Activated T-cell treated with anti-CD3 and anti-CD28 coated beads, Interleukin-2, amount 50 U/mL, for 72 hours (primary cell): Measurements from ENCODE around the gene KIF16B. TPM values are rescaled to one million over a fixed set of nuclear protein-coding genes. Genes with fewer than 3 reads are reported as not detected.
A peak's percentile ranks its signal among the peaks of the same experiment; 100 is the strongest.

Source experiments
- ATAC-seq, 2 donors: fragments of 150-1000 bp; cut with Tn5 transposase; replicated peaks in 1 of 2; 2 replicates each; pipeline ENCODE4 v1.10.0; 2021; ENCODE audit warnings: moderate library complexity in 2 of 2, mild to moderate bottlenecking in 1 of 2
- DNase-seq, 2 donors: peaks; one replicate each; pipeline ENCODE4 v3.0.0; 2021 to 2022; ENCODE audit warnings: mixed read lengths in 1 of 2
- H3K27ac Mint-ChIP-seq: one replicate; pipeline ENCODE4 v1.8.0; 2022; ENCODE audit warnings: mild to moderate bottlenecking, moderate library complexity, mixed read lengths
- H3K27me3 Mint-ChIP-seq: one replicate; pipeline ENCODE4 v1.8.0; 2022; ENCODE audit warnings: low read depth, mixed read lengths
- H3K36me3 Mint-ChIP-seq, 2 donors: one replicate each; pipeline ENCODE4 v1.8.0; 2022; ENCODE audit warnings: mixed read lengths in 2 of 2, mild to moderate bottlenecking in 1 of 2; ENCODE audit not compliant: insufficient read depth in 2 of 2
- H3K4me1 Mint-ChIP-seq: one replicate; pipeline ENCODE4 v1.8.0; 2022; ENCODE audit warnings: low read depth, mixed read lengths
- H3K4me3 Mint-ChIP-seq, 2 donors: one replicate each; pipeline ENCODE4 v1.8.0; 2022; ENCODE audit warnings: mild to moderate bottlenecking in 2 of 2, mixed read lengths in 2 of 2, moderate library complexity in 2 of 2
- H3K9me3 Mint-ChIP-seq, 2 donors: one replicate each; pipeline ENCODE4 v1.8.0; 2022; ENCODE audit warnings: mixed read lengths in 2 of 2
- total RNA-seq, 2 donors: library from RNA; stranded (reverse); gene quantifications; one replicate each; pipeline ENCODE4 v1.2.3, GENCODE V29; 2022

KIF16B gene
- 1 to 10 TPM; 6.0 to 7.3 TPM for total RNA-seq

- H3K36me3 Mint-ChIP-seq: peaks cover 0 to 2% of the 10 kb centered on the region in 2 donors
- no peaks in the 10 kb centered on the region for H3K9me3 Mint-ChIP-seq
- peak within 1 kb of the TSS; percentile 39 for H3K27ac Mint-ChIP-seq
- H3K27me3 Mint-ChIP-seq: no peaks in the 10 kb centered on the region
- peaks cover 31% of the 10 kb centered on the region for H3K4me1 Mint-ChIP-seq
- DNase-seq (peak; percentile 82 to 91), ATAC-seq (peak; percentile 85 to 86)
- peak within 1 kb of the TSS; percentile 88 to 98 for H3K4me3 Mint-ChIP-seq
These were observed at the start of gene KIF16B for GRCh38 chr20:16573001-16573965. TSS of gene KIF16B (minus strand) at chr20:16573448. CDS start at chr20:16573275, 173 bp downstream.

GRCh38 chr20:16622501-16622900 lies 49.3 kb upstream of the KIF16B start:
- H3K36me3 Mint-ChIP-seq: no peaks in the 10 kb centered on the region
- DNase-seq (no peak), ATAC-seq (no peak)
- no peaks in the 10 kb centered on the region for H3K27me3 Mint-ChIP-seq
- H3K4me3 Mint-ChIP-seq: no peak overlapping the region
- H3K4me1 Mint-ChIP-seq: no peaks in the 10 kb centered on the region
- H3K27ac Mint-ChIP-seq: no peak overlapping the region
- H3K9me3 Mint-ChIP-seq: peaks cover 3 to 5% of the 10 kb centered on the region in 2 donors

- no peaks in the 10 kb centered on the region for H3K27me3 Mint-ChIP-seq
- H3K4me1 Mint-ChIP-seq: no peaks in the 10 kb centered on the region
- no peak overlapping the region for H3K4me3 Mint-ChIP-seq
- peaks cover 0 to under 1% of the 10 kb centered on the region in 2 donors for H3K36me3 Mint-ChIP-seq
- no peak for DNase-seq
- H3K9me3 Mint-ChIP-seq: peaks cover 4 to 6% of the 10 kb centered on the region in 2 donors
- no peak for ATAC-seq
- H3K27ac Mint-ChIP-seq: no peak overlapping the region
These were observed 48.3 kb upstream of the KIF16B start for GRCh38 chr20:16621435-16622141.

- Mint-ChIP-seq H3K36me3 (peaks cover 0 to 2% of the 10 kb centered on the region in 2 donors), H3K27ac (no peak overlapping the region), H3K4me1 (no peaks in the 10 kb centered on the region), H3K9me3 (peaks cover 6 to 8% of the 10 kb centered on the region in 2 donors), H3K4me3 (no peak overlapping the region), H3K27me3 (no peaks in the 10 kb centered on the region)
- ATAC-seq (no peak), DNase-seq (no peak)
These were observed 47.7 kb upstream of the KIF16B start for GRCh38 chr20:16620961-16621360.

- peaks cover 6 to 8% of the 10 kb centered on the region in 2 donors for H3K9me3 Mint-ChIP-seq
- DNase-seq: no peak
- no peaks in the 10 kb centered on the region for H3K27me3 Mint-ChIP-seq
These were observed 46.7 kb upstream of the KIF16B start for GRCh38 chr20:16619953-16620352.

GRCh38 chr20:16617056-16617455 lies 43.8 kb upstream of the KIF16B start:
- Mint-ChIP-seq H3K36me3 (peaks cover 0 to 2% of the 10 kb centered on the region in 2 donors), H3K27ac (no peak overlapping the region), H3K4me3 (no peak overlapping the region), H3K27me3 (no peaks in the 10 kb centered on the region), H3K4me1 (no peaks in the 10 kb centered on the region), H3K9me3 (peaks cover 5 to 6% of the 10 kb centered on the region in 2 donors)
- DNase-seq (no peak), ATAC-seq (no peak)

More at GRCh38 chr20:16619953-16620352, 46.7 kb upstream of the KIF16B start:
- no peak for ATAC-seq
- Mint-ChIP-seq H3K36me3 (peaks cover 0 to 2% of the 10 kb centered on the region in 2 donors), H3K27ac (no peak overlapping the region), H3K4me1 (no peaks in the 10 kb centered on the region), H3K4me3 (no peak overlapping the region)

GRCh38 chr20:16616317-16616716 lies 43.1 kb upstream of the KIF16B start:
- no peak overlapping the region for H3K4me3 Mint-ChIP-seq

GRCh38 chr20:16615199-16615598 lies 42.0 kb upstream of the KIF16B start:
- no peak overlapping the region for H3K27ac Mint-ChIP-seq
- H3K4me3 Mint-ChIP-seq: no peak overlapping the region
- H3K9me3 Mint-ChIP-seq: peaks cover 5 to 6% of the 10 kb centered on the region in 2 donors
- ATAC-seq (no peak), DNase-seq (no peak)
- no peaks in the 10 kb centered on the region for H3K4me1 Mint-ChIP-seq
- peaks cover 0 to 2% of the 10 kb centered on the region in 2 donors for H3K36me3 Mint-ChIP-seq
- peaks cover 11% of the 10 kb centered on the region for H3K27me3 Mint-ChIP-seq

More at GRCh38 chr20:16616317-16616716, 43.1 kb upstream of the KIF16B start:
- peaks cover 0 to 2% of the 10 kb centered on the region in 2 donors for H3K36me3 Mint-ChIP-seq
- no peak overlapping the region for H3K27ac Mint-ChIP-seq
- ATAC-seq (no peak), DNase-seq (no peak)
- peaks cover 5 to 6% of the 10 kb centered on the region in 2 donors for H3K9me3 Mint-ChIP-seq
- H3K27me3 Mint-ChIP-seq: peaks cover 4% of the 10 kb centered on the region
- no peaks in the 10 kb centered on the region for H3K4me1 Mint-ChIP-seq

GRCh38 chr20:16613954-16614353 lies 40.7 kb upstream of the KIF16B start:
- Mint-ChIP-seq H3K27ac (no peak overlapping the region), H3K4me1 (no peaks in the 10 kb centered on the region), H3K27me3 (peaks cover 23% of the 10 kb centered on the region), H3K9me3 (peaks cover 4 to 5% of the 10 kb centered on the region in 2 donors), H3K4me3 (no peak overlapping the region), H3K36me3 (peaks cover 0 to 2% of the 10 kb centered on the region in 2 donors)
- DNase-seq (no peak), ATAC-seq (no peak)

- DNase-seq (no peak), ATAC-seq (no peak)
- H3K27ac Mint-ChIP-seq: no peak overlapping the region
- H3K9me3 Mint-ChIP-seq: peaks cover 2 to 5% of the 10 kb centered on the region in 2 donors
- peaks cover 24% of the 10 kb centered on the region for H3K27me3 Mint-ChIP-seq
- no peak overlapping the region for H3K4me3 Mint-ChIP-seq
- no peaks in the 10 kb centered on the region for H3K4me1 Mint-ChIP-seq
- H3K36me3 Mint-ChIP-seq: peaks cover 0 to 2% of the 10 kb centered on the region in 2 donors
These were observed 39.5 kb upstream of the KIF16B start for GRCh38 chr20:16612706-16613105.

GRCh38 chr20:16611817-16612216 lies 38.6 kb upstream of the KIF16B start:
- no peak for DNase-seq
- Mint-ChIP-seq H3K9me3 (peaks cover 2% of the 10 kb centered on the region in 2 donors), H3K4me1 (no peaks in the 10 kb centered on the region), H3K4me3 (no peak overlapping the region), H3K27ac (no peak overlapping the region), H3K36me3 (peaks cover 0 to 2% of the 10 kb centered on the region in 2 donors), H3K27me3 (peaks cover 24% of the 10 kb centered on the region)
- no peak for ATAC-seq

- ATAC-seq (no peak), DNase-seq (no peak)
- H3K4me3 Mint-ChIP-seq: no peak overlapping the region
- no peak overlapping the region for H3K27ac Mint-ChIP-seq
- peaks cover 24% of the 10 kb centered on the region for H3K27me3 Mint-ChIP-seq
- no peaks in the 10 kb centered on the region for H3K9me3 Mint-ChIP-seq
- H3K36me3 Mint-ChIP-seq: no peaks in the 10 kb centered on the region
- no peaks in the 10 kb centered on the region for H3K4me1 Mint-ChIP-seq
These were observed 35.8 kb upstream of the KIF16B start for GRCh38 chr20:16609066-16609465.

- H3K27me3 Mint-ChIP-seq: peaks cover 24% of the 10 kb centered on the region
- no peak overlapping the region for H3K27ac Mint-ChIP-seq
- H3K36me3 Mint-ChIP-seq: no peaks in the 10 kb centered on the region
- H3K9me3 Mint-ChIP-seq: no peaks in the 10 kb centered on the region
- H3K4me3 Mint-ChIP-seq: no peak overlapping the region
- H3K4me1 Mint-ChIP-seq: no peaks in the 10 kb centered on the region
- DNase-seq (no peak), ATAC-seq (no peak)
These were observed 35.0 kb upstream of the KIF16B start for GRCh38 chr20:16608277-16608650.
